K562 (cell line): ENCODE results near the gene STK4. TPM values are rescaled to one million over a fixed set of nuclear protein-coding genes. Genes with fewer than 3 reads are reported as not detected.

Source experiments
- CEBPG ChIP-seq, 3 experiments: fragments of 200-800 bp in 1 of 3; sonication (Bioruptor generic) in 1 of 3; sonication (generic) in 1 of 3; formaldehyde crosslinking in 1 of 3; IDR thresholded peaks in 2 of 3; conservative IDR thresholded peaks in 1 of 3; 2 replicates each; pipeline versions ENCODE4 v1.6.1 to v1.8.0; 2016 to 2022; ENCODE audit warnings: missing compliant biosample characterization in 2 of 3, missing genetic modification characterization in 2 of 3, mild to moderate bottlenecking in 1 of 3, missing genetic modification reagents in 1 of 3
- DMBX1 ChIP-seq: fragments of 250-450 bp; sonication (Bioruptor Pico); IDR thresholded peaks from 2 replicates; pipeline ENCODE4 v1.8.0; 2022; ENCODE audit warnings: inconsistent platforms, mild to moderate bottlenecking, moderate library complexity, borderline replicate concordance
- FOXP1 ChIP-seq: sonication (generic); formaldehyde crosslinking; IDR thresholded peaks from 2 replicates; pipeline ENCODE4 v1.8.0; 2022; ENCODE audit warnings: mild to moderate bottlenecking, missing genetic modification reagents
- HOXB6 ChIP-seq: fragments of 250-450 bp; sonication (Bioruptor Pico); IDR thresholded peaks from 2 replicates; pipeline ENCODE4 v1.5.1; 2022; ENCODE audit warnings: mild to moderate bottlenecking, borderline replicate concordance
- KAT2B ChIP-seq: IDR thresholded peaks from one replicate; pipeline ENCODE4 v1.6.1; 2012; ENCODE audit warnings: low read depth, mild to moderate bottlenecking, control low read depth, inconsistent platforms, low read length, moderate library complexity
- MBD2 ChIP-seq: sonication (generic); IDR thresholded peaks from 2 replicates; pipeline ENCODE4 v1.6.1; 2016; ENCODE audit warnings: low read depth, borderline replicate concordance
- MYBL2 ChIP-seq, 2 experiments: fragments of 450-650 bp in 1 of 2; sonication (generic) in 1 of 2; formaldehyde crosslinking in 1 of 2; IDR thresholded peaks; 2 replicates each; pipeline versions ENCODE4 v1.6.1 to v1.8.1; 2017 to 2022; ENCODE audit warnings: borderline replicate concordance in 1 of 2, inconsistent platforms in 1 of 2, low read depth in 1 of 2, mild to moderate bottlenecking in 1 of 2, missing genetic modification reagents in 1 of 2, moderate library complexity in 1 of 2
- PTRF ChIP-seq: fragments of 450-650 bp; IDR thresholded peaks from 2 replicates; pipeline ENCODE4 v1.6.1; 2016; ENCODE audit warnings: mild to moderate bottlenecking, missing genetic modification characterization, missing compliant biosample characterization
- RBM22 ChIP-seq: fragments of 200-400 bp; formaldehyde crosslinking; IDR thresholded peaks from 2 replicates; pipeline ENCODE4 v1.6.1; 2018; ENCODE audit warnings: low read length, low read depth; ENCODE audit not compliant: poor library complexity, severe bottlenecking
- SPI1 ChIP-seq: IDR thresholded peaks from 2 replicates; pipeline ENCODE4 v1.6.1; 2011; ENCODE audit warnings: low read depth, low read length, control low read depth, borderline replicate concordance
- U2AF2 ChIP-seq: fragments of 200-400 bp; formaldehyde crosslinking; optimal IDR thresholded peaks from 2 replicates; pipeline ENCODE3; 2017; ENCODE audit warnings: low read depth, mild to moderate bottlenecking, low read length
- ZNF174 ChIP-seq: fragments of 250-450 bp; sonication (Bioruptor Pico); IDR thresholded peaks from 2 replicates; pipeline ENCODE4 v1.4.0; 2020; ENCODE audit warnings: mild to moderate bottlenecking
- polyA plus RNA-seq, 8 experiments: library from polyadenylated mRNA; depleted of rRNA in 4 of 8; stranded (reverse) in 5 of 8; unstranded in 3 of 8; fragments of >200 nt; fragmentation: Nextera tagmentation in 2 of 8; fragmentation: Illumina TruSeq in 1 of 8; extraction: Ambion mirVana in 2 of 8; extraction: Trizol in 1 of 8; gene quantifications; 2 replicates each; pipeline versions ENCODE4 v1.2.1 to v1.2.3, GENCODE V29; 2011 to 2014; ENCODE audit warnings: inconsistent platforms in 1 of 8, missing spikeins in 1 of 8
- total RNA-seq, 7 experiments: library from RNA; depleted of rRNA in 6 of 7; stranded (reverse); fragments of >200 nt in 6 of 7; fragmentation: Illumina TruSeq in 2 of 7; extraction: Trizol in 2 of 7; gene quantifications; 2 replicates each; pipeline versions ENCODE4 v1.2.1 to v1.2.3, GENCODE V29; 2011 to 2021; ENCODE audit warnings: low replicate concordance in 1 of 7
- TF ChIP-seq, protein P1 (sequence below), 3 experiments: fragments of 200-800 bp in 1 of 3; sonication (Bioruptor generic) in 1 of 3; sonication (generic) in 1 of 3; formaldehyde crosslinking in 1 of 3; IDR thresholded peaks; 2 replicates each; pipeline versions ENCODE4 v1.6.1 to v1.8.0; 2016 to 2022; ENCODE audit warnings: mild to moderate bottlenecking in 2 of 3, missing compliant biosample characterization in 2 of 3, missing genetic modification characterization in 2 of 3, missing genetic modification reagents in 1 of 3
- TF ChIP-seq, protein P2 (sequence below): fragments of 450-650 bp; IDR thresholded peaks from 2 replicates; pipeline ENCODE4 v1.6.1; 2016
- TF ChIP-seq, protein P3 (sequence below): fragments of 250-450 bp; sonication (Bioruptor Pico); IDR thresholded peaks from 2 replicates; pipeline ENCODE4 v1.8.0; 2021; ENCODE audit warnings: moderate library complexity, mild to moderate bottlenecking, inconsistent platforms

STK4 gene
- total and polyA plus RNA-seq, 9 of the 15 experiments (the other 6 are each of a cell fraction or from before 2014, with no cell fraction given), result 11.9 to 30.6 (median 22.2) TPM

DNA sequence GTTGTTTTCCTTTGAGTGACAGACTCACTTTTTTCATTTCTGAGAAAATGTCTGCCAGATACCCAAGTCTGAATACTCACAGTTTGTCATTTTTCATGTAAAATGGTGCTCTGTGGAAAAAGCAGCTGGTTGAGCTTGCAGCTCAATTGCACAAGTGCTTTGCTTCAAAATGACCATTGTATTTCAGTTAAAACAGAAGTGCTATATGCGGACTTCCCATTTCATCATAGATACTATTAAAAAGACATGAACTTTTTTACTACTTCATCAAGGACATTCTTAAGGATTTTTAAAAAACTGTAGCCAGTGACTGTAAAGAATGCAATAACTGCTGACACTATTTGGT lies 73.1 kb downstream of the STK4 start (continued):
- TF ChIP-seq, protein P1, sequence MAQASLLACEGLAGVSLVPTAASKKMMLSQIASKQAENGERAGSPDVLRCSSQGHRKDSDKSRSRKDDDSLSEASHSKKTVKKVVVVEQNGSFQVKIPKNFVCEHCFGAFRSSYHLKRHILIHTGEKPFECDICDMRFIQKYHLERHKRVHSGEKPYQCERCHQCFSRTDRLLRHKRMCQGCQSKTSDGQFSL (CRISPR knock-in tag; IDR thresholded peaks at IDR 0.05), result no peak
- TF ChIP-seq, protein P1 (tag; IDR thresholded peaks at IDR 0.05), result no peak
- TF ChIP-seq FOXP1, result no peak
- TF ChIP-seq CEBPG (CRISPR knock-in tag; IDR thresholded peaks at IDR 0.05), result no peak
- TF ChIP-seq CEBPG (tag; conservative IDR thresholded peaks at IDR 0.05 in 1 of 2, IDR thresholded peaks at IDR 0.05 in 1 of 2), result peak in 1 of 2 experiments; percentile 29; a peak in 1 of 4 replicates
- TF ChIP-seq ZNF174, result no peak
- no peak for TF ChIP-seq MBD2
- no peak for TF ChIP-seq MYBL2 (IDR thresholded peaks at IDR 0.05; ENCODE audit: low read depth)
- TF ChIP-seq MYBL2 (CRISPR knock-in tag; IDR thresholded peaks at IDR 0.05; ENCODE audit: borderline replicate concordance), result no peak
- TF ChIP-seq RBM22, result no peak
- TF ChIP-seq SPI1, result no peak
- TF ChIP-seq DMBX1 (CRISPR knock-in tag), result no peak
- TF ChIP-seq PTRF (tag), result no peak
- TF ChIP-seq KAT2B, result no peak
- TF ChIP-seq, protein P2, sequence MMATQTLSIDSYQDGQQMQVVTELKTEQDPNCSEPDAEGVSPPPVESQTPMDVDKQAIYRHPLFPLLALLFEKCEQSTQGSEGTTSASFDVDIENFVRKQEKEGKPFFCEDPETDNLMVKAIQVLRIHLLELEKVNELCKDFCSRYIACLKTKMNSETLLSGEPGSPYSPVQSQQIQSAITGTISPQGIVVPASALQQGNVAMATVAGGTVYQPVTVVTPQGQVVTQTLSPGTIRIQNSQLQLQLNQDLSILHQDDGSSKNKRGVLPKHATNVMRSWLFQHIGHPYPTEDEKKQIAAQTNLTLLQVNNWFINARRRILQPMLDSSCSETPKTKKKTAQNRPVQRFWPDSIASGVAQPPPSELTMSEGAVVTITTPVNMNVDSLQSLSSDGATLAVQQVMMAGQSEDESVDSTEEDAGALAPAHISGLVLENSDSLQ, result 0 out of 2 replicates have a peak, but pooled peaks have one; percentile 22
- no peak for TF ChIP-seq HOXB6
- TF ChIP-seq, protein P3, sequence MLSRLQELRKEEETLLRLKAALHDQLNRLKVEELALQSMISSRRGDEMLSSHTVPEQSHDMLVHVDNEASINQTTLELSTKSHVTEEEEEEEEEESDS, result no peak
- no peak for TF ChIP-seq U2AF2
- TF ChIP-seq, all 486 proteins: peak for 2
